Body of pancreas (tissue), 4 donors: ENCODE data around the gene SPPL2A. TPM values are rescaled to one million over a fixed set of nuclear protein-coding genes. Genes with fewer than 3 reads are reported as not detected.

Source experiments
- ATAC-seq: fragments of 150-250 bp; one replicate; pipeline ENCODE4 v1.9.1; 2016
- DNase-seq, 4 donors: peaks; one replicate each; pipeline ENCODE4 v3.0.0-alpha.2; 2019
- H3K27ac ChIP-seq, 4 donors: fragments of 200-600 bp; sonication (generic); 1 replicate in 3 of 4; 2 replicates in 1 of 4; pipeline versions ENCODE4 v1.5.1 to v1.6.1; 2016 to 2019; ENCODE audit warnings: mild to moderate bottlenecking in 1 of 4, mixed read lengths in 1 of 4, moderate library complexity in 1 of 4
- H3K27me3 ChIP-seq, 2 donors: fragments of 200-600 bp; sonication (generic); one replicate each; pipeline ENCODE4 v1.6.0; 2016; ENCODE audit warnings: mild to moderate bottlenecking in 1 of 2
- H3K36me3 ChIP-seq, 2 donors: fragments of 200-600 bp; sonication (generic); replicated peaks in 1 of 2; 2 replicates each; pipeline ENCODE4 v1.5.1; 2016; ENCODE audit warnings: low read depth in 2 of 2; ENCODE audit not compliant: insufficient read depth in 1 of 2
- H3K4me1 ChIP-seq: fragments of 200-600 bp; sonication (generic); one replicate; pipeline ENCODE4 v1.6.0; 2016
- H3K4me3 ChIP-seq, 2 donors: fragments of 200-600 bp; sonication (generic); 1 replicate in 1 of 2; 2 replicates in 1 of 2; pipeline ENCODE4 v1.5.1; 2016 to 2019
- H3K9me3 ChIP-seq, 3 donors: fragments of 200-600 bp; sonication (generic); 1 replicate in 2 of 3; 2 replicates in 1 of 3; pipeline ENCODE4 v1.5.1; 2016
- CTCF ChIP-seq, 7 experiments: fragments of 450-650 bp in 4 of 7; fragments of 200-600 bp in 3 of 7; sonication (generic) in 3 of 7; IDR thresholded peaks; one replicate each; pipeline ENCODE4 v1.5.1; 2016 to 2019; ENCODE audit warnings: antibody characterized with exemption in 7 of 7
- POLR2A ChIP-seq, 3 donors: fragments of 450-650 bp; IDR thresholded peaks; one replicate each; pipeline ENCODE4 v1.6.1; 2016; ENCODE audit warnings: antibody characterized with exemption in 3 of 3, mild to moderate bottlenecking in 2 of 3
- WGBS, 2 donors: methylation state at CpG; one replicate each; pipeline ENCODE4 v1.1.5; 2017; 5-methylcytosine and 5-hydroxymethylcytosine counted together
- intact Hi-C: fragments of 100-400 bp; cut with DNase I; formaldehyde crosslinking; loops from one replicate; pipeline ENCODE4 v1.15.1; 2023
- total RNA-seq, 2 donors: library from RNA; depleted of rRNA; stranded (reverse); fragments of >200 nt; gene quantifications; one replicate each; pipeline ENCODE4 v1.1.0, GENCODE V29; 2016

The SPPL2A gene
- total RNA-seq, 2 donors from 2014 or later: 83.8 to 105 TPM

GRCh38 chr15:50753463-50753862, 12.0 kb downstream of the SPPL2A start:
- ATAC-seq (no peak), DNase-seq (no peak)
- intact Hi-C loops: no loop called here
- Histone ChIP-seq H3K4me1 (peaks cover 59% of the 10 kb centered on the region), H3K4me3 (no peak overlapping the region), H3K9me3 (no peaks in the 10 kb centered on the region), H3K36me3 (peaks cover 0 to 2% of the 10 kb centered on the region in 2 donors), H3K27ac (no peak overlapping the region), H3K27me3 (no peaks in the 10 kb centered on the region)
- WGBS, 2 donors: 90 to 100% methylated on average over 1 of the region's 1 CpG
- TF ChIP-seq CTCF (IDR thresholded peaks at IDR 0.05) (no peak), POLR2A (IDR thresholded peaks at IDR 0.05) (no peak)

- Histone ChIP-seq H3K9me3 (no peaks in the 10 kb centered on the region), H3K36me3 (peaks cover 0 to 12% of the 10 kb centered on the region in 2 donors), H3K4me3 (no peak overlapping the region), H3K27me3 (no peaks in the 10 kb centered on the region), H3K4me1 (peaks cover 59% of the 10 kb centered on the region), H3K27ac (no peak overlapping the region)
- ATAC-seq (no peak), DNase-seq (no peak)
- no peak for TF ChIP-seq POLR2A (IDR thresholded peaks at IDR 0.05)
- no peak for TF ChIP-seq CTCF (IDR thresholded peaks at IDR 0.05)
- intact Hi-C loops: no loop called here
- 83 to 85% methylated on average over 2 of the region's 2 CpGs for WGBS, 2 donors
Measured at GRCh38 chr15:50751394-50751793, 14.1 kb downstream of the SPPL2A start.

GRCh38 chr15:50750227-50750705, 15.2 kb downstream of the SPPL2A start:
- ATAC-seq: peak; percentile 69
- no peaks in the 10 kb centered on the region for H3K27me3 ChIP-seq
- H3K4me1 ChIP-seq: peaks cover 59% of the 10 kb centered on the region
- H3K4me3 ChIP-seq: no peak overlapping the region
- intact Hi-C loops: no loop called here
- peak in 2 of 4 donors; percentile 31 to 41 for DNase-seq
- peaks cover 0 to 12% of the 10 kb centered on the region in 2 donors for H3K36me3 ChIP-seq
- WGBS, 2 donors: 57 to 58% methylated on average over 6 of the region's 6 CpGs
- no peak for TF ChIP-seq POLR2A (IDR thresholded peaks at IDR 0.05)
- TF ChIP-seq CTCF (IDR thresholded peaks at IDR 0.05): no peak
- H3K27ac ChIP-seq: peak overlapping the region in 1 of 4 donors; percentile 51
- H3K9me3 ChIP-seq: no peaks in the 10 kb centered on the region

- ATAC-seq: no peak
- Histone ChIP-seq H3K27ac (no peak overlapping the region), H3K36me3 (peaks cover 0 to 12% of the 10 kb centered on the region in 2 donors), H3K4me1 (peaks cover 36% of the 10 kb centered on the region), H3K4me3 (no peak overlapping the region), H3K9me3 (no peaks in the 10 kb centered on the region), H3K27me3 (no peaks in the 10 kb centered on the region)
- intact Hi-C loops: no loop called here
- no peak for DNase-seq
- TF ChIP-seq CTCF (IDR thresholded peaks at IDR 0.05) (no peak), POLR2A (IDR thresholded peaks at IDR 0.05) (no peak)
- WGBS, 2 donors: 90% methylated on average over 2 of the region's 2 CpGs
Measured at GRCh38 chr15:50747523-50747922, 18.0 kb downstream of the SPPL2A start.

GRCh38 chr15:50744601-50745000, 20.9 kb downstream of the SPPL2A start:
- Histone ChIP-seq H3K27ac (no peak overlapping the region), H3K27me3 (no peaks in the 10 kb centered on the region), H3K4me1 (peaks cover 7% of the 10 kb centered on the region), H3K36me3 (peaks cover 0 to 12% of the 10 kb centered on the region in 2 donors), H3K9me3 (no peaks in the 10 kb centered on the region), H3K4me3 (no peak overlapping the region)
- TF ChIP-seq POLR2A (IDR thresholded peaks at IDR 0.05) (no peak), CTCF (IDR thresholded peaks at IDR 0.05) (no peak)
- ATAC-seq (no peak), DNase-seq (no peak)
- intact Hi-C loops: no loop called here
- WGBS, 2 donors: 74 to 97% methylated on average over 1 of the region's 1 CpG
